ENCODE measurements around the gene NSUN2. TPM values are rescaled to one million over a fixed set of nuclear protein-coding genes. Genes with fewer than 3 reads are reported as not detected.

Gene NSUN2
- total RNA-seq, 2 experiments from 2014 or later, result 59.0 to 60.5 TPM

DNA sequence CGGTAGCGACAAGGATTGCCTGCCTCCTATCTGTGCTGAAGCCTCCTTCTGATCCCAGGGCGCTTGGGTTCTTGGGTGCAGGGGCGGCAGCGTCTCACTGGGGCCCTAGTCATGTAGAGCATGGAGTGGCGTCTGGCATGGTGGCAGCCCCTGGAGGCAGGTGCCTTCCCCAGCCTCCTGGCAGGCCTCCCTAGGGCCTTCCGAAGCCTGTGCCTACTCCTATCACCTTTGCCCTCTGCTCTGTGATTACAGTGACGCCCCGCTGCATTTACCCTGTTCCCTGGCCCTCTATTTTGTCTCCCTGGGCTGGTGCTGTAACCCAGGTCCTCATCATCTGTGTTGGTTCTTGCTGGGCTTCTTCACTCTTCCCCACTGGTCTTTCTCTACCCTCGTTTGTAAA is 4.2 kb upstream of the NSUN2 start:
- no peak for DNase-seq
- intact Hi-C loops (cut with micrococcal nuclease), result no loop called here
- Mint-ChIP-seq H3K27me3 (ENCODE audit: low read depth) (no peaks in the 10 kb centered on the region), H3K9me3 (no peaks in the 10 kb centered on the region), H3K4me3 (no peak overlapping the region), H3K36me3 (ENCODE audit: low read depth) (peaks cover 6% of the 10 kb centered on the region), H3K27ac (no peak overlapping the region), H3K4me1 (ENCODE audit: low read depth) (peaks cover 3% of the 10 kb centered on the region)
- CTCF ChIA-PET, result no interaction called here

GRCh38 chr5:6636293-6636692 is 3.4 kb upstream of the NSUN2 start:
- no peak overlapping the region for H3K4me3 Mint-ChIP-seq
- H3K36me3 Mint-ChIP-seq (ENCODE audit: low read depth), result peaks cover 8% of the 10 kb centered on the region
- no peaks in the 10 kb centered on the region for H3K9me3 Mint-ChIP-seq
- intact Hi-C loops (cut with micrococcal nuclease), result no loop called here
- CTCF ChIA-PET, result interaction anchor here (1.2 kb wide), 1 partner anchor 110 kb away, joined by 3 read pairs; no protein-coding TSS in a partner anchor
- peaks cover 7% of the 10 kb centered on the region for H3K4me1 Mint-ChIP-seq (ENCODE audit: low read depth)
- no peak overlapping the region for H3K27ac Mint-ChIP-seq
- no peak for DNase-seq
- no peaks in the 10 kb centered on the region for H3K27me3 Mint-ChIP-seq (ENCODE audit: low read depth)

GRCh38 chr5:6634788-6635430 is 2.1 kb upstream of the NSUN2 start:
- CTCF ChIA-PET, result interaction anchor here (1.2 kb wide), 1 partner anchor 111 kb away, joined by 3 read pairs; no protein-coding TSS in a partner anchor
- peak overlapping the region; percentile 41 for H3K4me3 Mint-ChIP-seq
- intact Hi-C loops (cut with micrococcal nuclease), result loop anchor here (5.0 kb wide), 1 partner anchor 1683 kb away; no protein-coding TSS in a partner anchor
- peaks cover 21% of the 10 kb centered on the region for H3K4me1 Mint-ChIP-seq (ENCODE audit: low read depth)
- H3K27me3 Mint-ChIP-seq (ENCODE audit: low read depth), result no peaks in the 10 kb centered on the region
- H3K9me3 Mint-ChIP-seq, result no peaks in the 10 kb centered on the region
- DNase-seq, result no peak
- H3K36me3 Mint-ChIP-seq (ENCODE audit: low read depth), result peaks cover 22% of the 10 kb centered on the region
- H3K27ac Mint-ChIP-seq, result no peak overlapping the region

- H3K36me3 Mint-ChIP-seq (ENCODE audit: low read depth), result peaks cover 28% of the 10 kb centered on the region
These were observed 1.5 kb upstream of the NSUN2 start for GRCh38 chr5:6634306-6634705.

DNA sequence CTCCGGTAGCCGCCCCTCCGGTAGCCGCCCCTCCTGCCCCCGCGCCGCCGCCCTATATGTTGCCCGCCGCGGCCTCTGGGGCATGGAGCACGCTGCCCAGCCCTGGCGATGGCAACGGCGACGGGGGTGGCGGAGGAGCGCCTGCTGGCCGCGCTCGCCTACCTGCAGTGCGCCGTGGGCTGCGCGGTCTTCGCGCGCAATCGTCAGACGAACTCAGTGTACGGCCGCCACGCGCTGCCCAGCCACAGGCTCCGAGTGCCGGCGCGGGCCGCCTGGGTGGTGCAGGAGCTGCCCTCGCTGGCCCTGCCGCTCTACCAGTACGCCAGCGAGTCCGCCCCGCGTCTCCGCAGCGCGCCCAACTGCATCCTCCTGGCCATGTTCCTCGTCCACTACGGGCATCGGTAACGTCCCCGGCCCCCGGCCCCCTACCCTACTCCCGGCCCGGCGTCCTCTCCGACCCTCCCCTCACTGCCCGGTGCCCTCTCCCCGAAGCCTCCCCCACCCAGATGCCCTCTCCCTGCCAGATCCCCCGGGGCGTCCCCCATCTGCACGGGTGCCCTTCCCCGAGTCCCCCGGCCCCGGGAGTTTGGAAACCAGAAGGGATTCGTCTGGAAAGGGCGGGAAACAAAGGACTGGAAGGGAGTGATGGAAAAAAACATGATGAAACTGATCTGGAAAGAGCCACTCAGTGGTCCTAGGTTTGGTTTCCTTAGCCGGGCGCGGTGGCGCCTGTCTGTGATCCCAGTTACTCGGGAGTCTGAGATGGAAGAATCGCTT is 813 bp upstream of the NSUN2 start:
- no peaks in the 10 kb centered on the region for H3K27me3 Mint-ChIP-seq (ENCODE audit: low read depth)
- no peak overlapping the region for H3K27ac Mint-ChIP-seq
- DNase-seq, result peak; percentile 34
- intact Hi-C loops (cut with micrococcal nuclease), result loop anchor here (1.0 to 5.0 kb wide), 7 partner anchors 80 to 1681 kb away; partner anchors contain the start of genes FASTKD3, ICE1, MED10 and MTRR
- H3K4me3 Mint-ChIP-seq, result peak overlapping the region; percentile 93
- peaks cover 32% of the 10 kb centered on the region for H3K36me3 Mint-ChIP-seq (ENCODE audit: low read depth)
- CTCF ChIA-PET, result interaction anchor here (1.7 kb wide), 1 partner anchor 111 kb away, joined by 7 read pairs; no protein-coding TSS in a partner anchor
- no peaks in the 10 kb centered on the region for H3K9me3 Mint-ChIP-seq
- peaks cover 31% of the 10 kb centered on the region for H3K4me1 Mint-ChIP-seq (ENCODE audit: low read depth)

More at GRCh38 chr5:6634306-6634705, 1.5 kb upstream of the NSUN2 start:
- no peak for DNase-seq
- Mint-ChIP-seq H3K4me1 (ENCODE audit: low read depth) (peaks cover 27% of the 10 kb centered on the region), H3K9me3 (no peaks in the 10 kb centered on the region), H3K27me3 (ENCODE audit: low read depth) (no peaks in the 10 kb centered on the region), H3K27ac (no peak overlapping the region), H3K4me3 (peak overlapping the region; percentile 93)
- intact Hi-C loops (cut with micrococcal nuclease), result loop anchor here (5.0 kb wide), 1 partner anchor 1682 kb away; no protein-coding TSS in a partner anchor
- CTCF ChIA-PET, result no interaction called here

DNA sequence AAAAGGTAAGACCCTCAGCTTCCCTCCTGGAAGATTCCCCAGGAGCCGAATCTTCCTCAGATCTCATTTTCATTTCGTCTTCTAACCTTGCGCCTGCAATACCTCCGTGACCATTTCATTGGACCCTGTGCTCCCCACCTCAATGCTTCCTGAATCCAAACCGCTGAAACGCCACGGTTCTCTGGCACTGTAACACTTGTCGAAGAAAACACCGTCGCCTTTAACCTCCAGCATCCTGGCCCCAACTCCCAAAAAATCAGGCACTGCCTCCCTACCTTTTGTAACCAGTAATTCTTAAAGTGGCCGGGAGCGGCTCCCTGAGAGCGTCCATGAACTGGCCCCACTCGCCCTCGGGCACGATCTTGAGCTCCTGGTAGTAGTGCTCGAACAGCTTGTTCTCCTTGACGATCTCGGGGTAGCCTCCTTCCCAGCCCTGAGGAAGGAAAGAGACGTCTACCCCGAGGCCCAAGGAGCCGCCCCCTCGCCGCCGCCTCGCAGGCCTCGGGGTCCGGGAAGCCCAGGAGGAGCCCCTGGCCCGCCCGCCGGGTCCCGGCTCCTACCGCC is 438 bp downstream of the NSUN2 start:
- Mint-ChIP-seq H3K36me3 (ENCODE audit: low read depth) (peaks cover 35% of the 10 kb centered on the region), H3K9me3 (no peaks in the 10 kb centered on the region), H3K4me1 (ENCODE audit: low read depth) (peaks cover 37% of the 10 kb centered on the region), H3K4me3 (peak overlapping the region; percentile 93), H3K27ac (peak overlapping the region; percentile 98), H3K27me3 (ENCODE audit: low read depth) (no peaks in the 10 kb centered on the region)
- no peak for DNase-seq
- intact Hi-C loops (cut with micrococcal nuclease), result loop anchor here (5.0 kb wide), 1 partner anchor 1680 kb away; no protein-coding TSS in a partner anchor
- CTCF ChIA-PET, result interaction anchor here (1.7 kb wide), 1 partner anchor 113 kb away, joined by 7 read pairs; no protein-coding TSS in a partner anchor

DNA sequence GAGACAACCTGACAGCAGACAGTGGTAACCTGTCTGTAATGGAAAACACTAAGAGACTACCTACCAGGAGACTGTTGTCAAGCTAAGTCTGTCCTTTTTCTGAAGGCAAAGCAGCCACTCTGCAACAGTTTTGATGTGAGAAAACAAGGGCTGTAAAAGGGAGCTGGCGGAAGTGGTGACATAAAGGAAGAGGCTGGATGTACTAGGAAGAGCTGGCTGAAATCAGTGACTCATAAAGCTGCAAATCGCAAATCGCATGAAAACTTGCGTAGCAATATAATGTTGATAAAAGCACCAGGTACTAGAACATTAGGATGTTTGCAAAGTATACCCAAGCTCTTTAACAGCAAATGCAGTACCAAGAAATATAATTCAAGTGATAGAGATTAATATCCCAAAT is 1.4 kb downstream of the NSUN2 start:
- CTCF ChIA-PET, result interaction anchor here (1.3 kb wide), 1 partner anchor 114 kb away, joined by 5 read pairs; no protein-coding TSS in a partner anchor
- Mint-ChIP-seq H3K36me3 (ENCODE audit: low read depth) (peaks cover 39% of the 10 kb centered on the region), H3K27ac (peak overlapping the region; percentile 30), H3K4me3 (peak overlapping the region; percentile 93), H3K9me3 (no peaks in the 10 kb centered on the region), H3K27me3 (ENCODE audit: low read depth) (no peaks in the 10 kb centered on the region), H3K4me1 (ENCODE audit: low read depth) (peaks cover 42% of the 10 kb centered on the region)
- intact Hi-C loops (cut with micrococcal nuclease), result loop anchor here (5.0 kb wide), 1 partner anchor 1679 kb away; no protein-coding TSS in a partner anchor
- DNase-seq, result no peak

- Mint-ChIP-seq H3K27ac (no peak overlapping the region), H3K9me3 (peaks cover 8% of the 10 kb centered on the region), H3K27me3 (ENCODE audit: low read depth) (no peaks in the 10 kb centered on the region), H3K36me3 (ENCODE audit: low read depth) (peaks cover 76% of the 10 kb centered on the region), H3K4me1 (ENCODE audit: low read depth) (peaks cover 51% of the 10 kb centered on the region), H3K4me3 (no peak overlapping the region)
- CTCF ChIA-PET, result no interaction called here
- DNase-seq, result no peak
- intact Hi-C loops (cut with micrococcal nuclease), result no loop called here
These were observed 6.3 kb downstream of the NSUN2 start for GRCh38 chr5:6626508-6626907.

- H3K4me1 Mint-ChIP-seq (ENCODE audit: low read depth), result peaks cover 29% of the 10 kb centered on the region
- peaks cover 65% of the 10 kb centered on the region for H3K36me3 Mint-ChIP-seq (ENCODE audit: low read depth)
- DNase-seq, result no peak
- CTCF ChIA-PET, result interaction anchor here (1.2 kb wide), 1 partner anchor 120 kb away, joined by 3 read pairs; no protein-coding TSS in a partner anchor
- H3K9me3 Mint-ChIP-seq, result peaks cover 8% of the 10 kb centered on the region
- H3K4me3 Mint-ChIP-seq, result no peak overlapping the region
- H3K27ac Mint-ChIP-seq, result no peak overlapping the region
- intact Hi-C loops (cut with micrococcal nuclease), result no loop called here
- no peaks in the 10 kb centered on the region for H3K27me3 Mint-ChIP-seq (ENCODE audit: low read depth)
These were observed 8.9 kb downstream of the NSUN2 start for GRCh38 chr5:6623941-6624340.

DNA sequence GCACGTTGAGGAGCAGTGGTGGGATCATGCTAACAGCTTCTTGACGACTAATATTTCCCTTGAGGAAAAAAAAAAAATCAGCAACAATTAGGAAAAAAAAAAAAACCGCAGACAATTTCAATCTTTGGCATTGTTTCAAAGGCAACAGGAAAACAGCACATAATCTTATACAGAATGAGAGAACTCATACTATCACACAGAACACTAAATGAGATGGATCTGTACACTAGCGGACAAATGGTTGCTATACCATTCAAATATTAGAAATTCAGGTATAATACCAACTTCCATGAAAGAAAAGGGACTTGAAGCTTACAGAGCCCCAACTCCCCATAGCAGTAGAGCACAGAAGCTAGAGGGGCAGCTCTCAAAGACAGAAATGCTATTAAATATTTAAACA is 9.6 kb downstream of the NSUN2 start:
- no peak for DNase-seq
- CTCF ChIA-PET, result interaction anchor here (0.6 to 1.2 kb wide), 2 partner anchors 104 to 121 kb away, joined by 3 to 5 read pairs; no protein-coding TSS in a partner anchor
- Mint-ChIP-seq H3K27me3 (ENCODE audit: low read depth) (no peaks in the 10 kb centered on the region), H3K27ac (no peak overlapping the region), H3K9me3 (peaks cover 8% of the 10 kb centered on the region), H3K4me3 (no peak overlapping the region), H3K36me3 (ENCODE audit: low read depth) (peaks cover 65% of the 10 kb centered on the region), H3K4me1 (ENCODE audit: low read depth) (peaks cover 24% of the 10 kb centered on the region)
- intact Hi-C loops (cut with micrococcal nuclease), result no loop called here

- peaks cover 20% of the 10 kb centered on the region for H3K4me1 Mint-ChIP-seq (ENCODE audit: low read depth)
- H3K4me3 Mint-ChIP-seq, result no peak overlapping the region
- intact Hi-C loops (cut with micrococcal nuclease), result no loop called here
- CTCF ChIA-PET, result no interaction called here
- DNase-seq, result no peak
- H3K36me3 Mint-ChIP-seq (ENCODE audit: low read depth), result peaks cover 56% of the 10 kb centered on the region
- no peaks in the 10 kb centered on the region for H3K9me3 Mint-ChIP-seq
- no peaks in the 10 kb centered on the region for H3K27me3 Mint-ChIP-seq (ENCODE audit: low read depth)
- H3K27ac Mint-ChIP-seq, result no peak overlapping the region
These were observed 16.2 kb downstream of the NSUN2 start for GRCh38 chr5:6616632-6617031.
